Keratinocyte (primary cell): ENCODE measurements around the gene GPR6.

Experiments used
- CTCF ChIP-seq, 3 experiments: IDR thresholded peaks in 1 of 3; conservative IDR thresholded peaks in 1 of 3; optimal IDR thresholded peaks in 1 of 3; 2 replicates in 2 of 3; 3 replicates in 1 of 3; pipeline versions ENCODE3 to v1.5.1; 2011; ENCODE audit warnings: low read length in 3 of 3, mild to moderate bottlenecking in 3 of 3, moderate library complexity in 2 of 3, control low read depth in 1 of 3, inconsistent platforms in 1 of 3; ENCODE audit not compliant: insufficient read depth in 2 of 3; ENCODE audit errors: extremely low read depth in 1 of 3
- EZH2 ChIP-seq: IDR thresholded peaks from one replicate; pipeline ENCODE4 v1.6.1; 2012; ENCODE audit warnings: inconsistent platforms, mild to moderate bottlenecking, low read length, moderate library complexity

DNA sequence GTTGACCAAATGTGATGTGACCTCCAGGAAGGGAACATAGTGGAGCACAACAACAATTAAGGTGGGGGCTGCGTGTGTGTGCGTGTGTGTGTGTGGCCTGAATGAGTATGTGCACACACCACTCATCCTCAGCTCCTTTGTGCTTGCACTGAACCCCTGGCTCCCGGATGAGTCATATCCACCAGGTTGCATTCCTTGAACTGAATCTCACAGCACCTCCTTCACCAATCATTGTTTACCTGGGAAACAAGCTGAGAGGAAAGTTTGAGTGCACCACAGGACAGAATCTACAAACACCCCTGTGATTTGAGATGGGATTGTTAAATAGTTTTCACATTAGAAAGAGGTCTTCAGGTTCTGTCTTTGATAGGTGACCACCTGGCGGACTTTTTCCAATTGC lies 33.7 kb upstream of the GPR6 start:
- TF ChIP-seq CTCF (optimal IDR thresholded peaks at IDR 0.05 in 1 of 3, IDR thresholded peaks at IDR 0.05 in 1 of 3, conservative IDR thresholded peaks at IDR 0.05 in 1 of 3; ENCODE audit: extremely low read depth in 1 of 3, insufficient read depth in 2 of 3, low read length in 3 of 3) (no peak), EZH2 (no peak)
